COR-L47 (cell line): ENCODE measurements around the gene BAAT.
"Not testable (repeated sequence)": the region's sequence is repeated elsewhere in the genome, so short reads cannot be mapped to it uniquely, and the experiment has no call there.

Experiments
- DNase-seq: peaks from one replicate; lab custom pipeline; 2025; lab: John Stamatoyannopoulos, UW

Gene BAAT

DNA sequence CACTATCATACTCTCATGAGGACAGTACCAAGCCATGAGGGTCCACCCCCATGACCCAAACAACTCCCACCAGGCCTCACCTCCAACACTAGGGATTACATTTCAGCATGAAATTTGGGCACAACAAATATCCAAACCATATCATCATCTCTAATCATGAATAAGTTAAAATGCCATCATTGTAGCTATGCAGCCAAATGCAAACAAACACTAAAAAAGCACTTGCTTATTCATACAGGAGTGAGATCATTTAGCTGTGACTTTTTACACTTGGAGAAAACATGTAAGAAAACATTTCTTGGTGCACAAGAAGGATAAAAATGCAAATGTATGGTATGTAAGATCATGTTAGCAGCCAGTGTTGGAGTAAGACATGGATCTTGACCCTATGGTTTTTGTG lies 24.2 kb downstream of the BAAT start:
- DNase-seq, result no peak

DNA sequence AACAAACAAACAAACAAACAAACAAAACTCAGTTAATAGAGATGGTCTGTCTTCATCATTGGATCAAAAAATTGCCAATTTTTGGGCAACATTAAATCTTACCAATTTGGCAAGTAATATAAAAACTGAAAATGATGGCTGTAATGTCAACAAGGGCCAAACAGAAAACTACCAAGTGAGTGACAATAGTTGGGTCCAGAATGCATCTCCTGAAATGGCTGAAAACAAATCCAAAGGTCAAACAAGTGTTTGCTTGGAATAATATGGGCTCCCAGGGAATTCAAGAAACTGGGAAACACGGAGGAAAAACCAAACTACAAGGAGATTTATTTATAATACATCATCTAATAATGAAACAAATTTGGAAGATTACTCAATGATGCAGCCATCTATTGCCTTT lies 25.1 kb downstream of the BAAT start:
- DNase-seq, result no peak

DNA sequence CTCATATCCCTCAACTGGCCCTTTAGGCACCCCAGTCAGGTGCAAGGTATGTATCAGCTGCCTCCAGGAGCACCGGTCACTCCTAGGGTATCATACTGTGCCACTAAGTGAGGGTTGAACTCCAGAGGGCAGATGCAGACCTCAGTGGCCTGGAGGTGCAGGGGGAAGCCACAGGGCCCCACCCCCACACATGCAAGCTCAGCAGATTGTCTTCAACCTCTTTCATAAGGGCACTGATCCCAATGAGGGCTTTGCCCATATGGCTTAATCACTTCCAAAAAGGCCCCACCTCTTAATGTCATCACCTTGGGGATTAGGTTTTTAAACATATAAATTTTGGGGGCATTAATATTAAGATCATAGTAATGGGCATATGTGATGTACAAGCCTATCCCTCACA lies 28.2 kb downstream of the BAAT start:
- no peak for DNase-seq

DNA sequence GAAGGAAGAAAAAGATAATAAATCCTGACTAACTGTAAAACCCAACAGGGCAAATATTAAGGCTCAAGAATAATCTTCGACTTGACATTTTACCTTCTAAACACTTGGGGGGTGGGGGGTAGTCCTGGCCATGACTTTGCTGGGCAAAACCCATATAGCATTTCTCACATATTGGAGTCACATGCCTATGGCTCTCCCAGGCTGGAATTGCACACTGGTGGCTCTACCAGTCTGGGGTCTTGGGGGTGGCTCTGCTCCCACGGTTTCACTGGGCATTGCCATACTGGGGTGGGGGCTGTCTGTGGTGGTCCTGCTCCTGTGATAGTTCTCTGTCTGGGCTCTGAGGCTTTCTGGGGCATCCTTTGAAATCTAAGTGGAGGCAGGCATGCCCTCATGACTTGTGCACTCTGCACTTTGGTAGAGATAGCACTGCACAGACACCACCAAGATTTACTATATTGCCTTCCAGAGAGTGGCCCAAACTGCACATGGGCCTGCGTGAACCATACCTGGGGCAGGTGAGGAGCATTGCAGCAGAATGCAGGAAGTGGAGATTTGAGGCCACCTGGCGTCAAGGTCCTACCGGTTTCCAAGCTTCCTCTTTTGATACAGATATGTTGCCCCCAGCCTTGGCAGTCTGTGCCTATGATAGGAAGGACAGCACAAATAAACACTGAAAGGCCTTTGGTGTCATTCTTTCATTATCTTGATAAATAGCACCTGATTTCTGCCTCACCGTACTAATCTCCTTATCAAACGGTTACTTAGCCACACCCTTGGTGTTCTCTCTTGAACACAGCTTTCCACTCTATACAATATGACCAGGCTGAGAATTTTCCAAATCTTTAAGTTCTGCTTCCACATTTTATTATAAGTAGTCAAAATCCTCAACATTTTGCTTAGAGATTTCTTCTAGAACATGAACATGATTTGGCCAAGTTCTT lies 29.8 kb downstream of the BAAT start:
- no peak for DNase-seq

DNA sequence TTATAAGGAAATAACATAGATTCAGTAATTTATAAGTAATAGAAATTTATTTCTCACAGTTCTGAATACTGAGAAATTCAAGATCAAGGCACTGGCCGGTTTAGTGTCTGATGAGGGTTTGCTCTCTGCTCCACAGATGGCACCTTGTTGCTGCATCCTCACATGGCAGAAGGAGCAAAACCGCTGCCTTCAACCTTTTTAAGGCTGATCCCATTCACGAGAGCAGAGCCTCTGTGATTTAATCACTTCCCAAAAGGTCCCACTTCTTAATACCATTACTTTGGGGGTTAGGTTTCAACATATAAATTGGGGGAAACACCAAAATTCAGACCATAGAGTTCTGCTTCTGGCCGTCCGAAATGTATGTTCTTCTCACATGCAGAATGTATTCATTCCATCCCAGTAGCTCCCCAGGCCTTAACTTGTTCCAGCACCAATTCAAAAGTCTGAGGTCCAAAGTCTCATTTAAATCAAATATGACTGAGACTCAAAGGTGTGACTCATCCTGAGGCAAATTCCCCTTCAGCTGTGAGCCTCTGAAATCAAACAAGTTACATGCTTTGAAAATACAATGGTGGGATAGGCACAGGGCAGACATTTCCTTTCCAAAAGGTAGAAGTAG lies 30.6 kb downstream of the BAAT start:
- no peak for DNase-seq

DNA sequence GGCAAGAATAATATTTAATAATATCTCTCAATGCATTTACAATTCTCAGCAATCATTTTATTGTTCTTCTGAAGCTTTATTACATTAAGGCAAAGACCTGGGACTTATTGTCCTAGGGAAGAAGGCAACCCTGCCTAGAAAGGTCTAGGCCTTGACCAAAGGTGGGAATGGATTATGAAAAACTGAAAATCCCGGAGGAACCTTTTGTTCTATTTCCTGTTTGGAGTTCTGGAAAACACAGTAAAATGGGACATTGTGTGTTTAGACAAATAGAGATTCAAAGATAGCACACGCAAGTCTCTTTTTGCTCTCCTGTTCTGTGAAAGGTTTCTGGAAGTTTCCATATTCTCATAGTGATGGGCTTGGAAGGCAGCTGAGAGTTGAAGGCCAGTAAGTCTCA lies 31.1 kb downstream of the BAAT start:
- DNase-seq, result no peak

DNA sequence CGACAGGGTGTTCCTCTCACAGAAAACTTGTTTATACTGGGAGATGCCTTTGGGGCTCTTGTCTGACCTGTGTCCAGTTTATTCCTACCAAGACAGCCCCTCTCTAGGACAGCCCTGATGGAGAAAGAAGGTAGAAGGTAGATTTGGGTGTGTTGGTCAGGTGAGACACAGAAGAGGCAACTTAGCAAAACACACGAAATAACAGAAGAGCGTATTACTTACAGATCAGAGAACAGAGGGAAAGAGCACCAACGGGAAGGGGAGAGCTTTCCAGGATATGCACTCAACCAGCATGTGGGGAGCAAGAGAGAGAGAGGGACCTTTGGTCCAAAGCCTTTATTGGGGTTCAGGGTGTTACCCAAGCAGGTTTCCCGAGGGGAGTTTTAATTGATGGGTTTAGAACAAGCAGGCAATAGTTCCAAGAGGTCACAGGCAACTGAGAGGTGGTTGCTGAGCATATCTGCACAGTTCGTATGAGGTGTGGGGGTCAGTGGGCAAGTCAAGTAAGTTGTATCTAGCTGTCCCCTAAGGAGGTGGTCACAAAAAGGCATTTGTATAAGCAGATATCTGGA lies 31.8 kb downstream of the BAAT start:
- no peak for DNase-seq

DNA sequence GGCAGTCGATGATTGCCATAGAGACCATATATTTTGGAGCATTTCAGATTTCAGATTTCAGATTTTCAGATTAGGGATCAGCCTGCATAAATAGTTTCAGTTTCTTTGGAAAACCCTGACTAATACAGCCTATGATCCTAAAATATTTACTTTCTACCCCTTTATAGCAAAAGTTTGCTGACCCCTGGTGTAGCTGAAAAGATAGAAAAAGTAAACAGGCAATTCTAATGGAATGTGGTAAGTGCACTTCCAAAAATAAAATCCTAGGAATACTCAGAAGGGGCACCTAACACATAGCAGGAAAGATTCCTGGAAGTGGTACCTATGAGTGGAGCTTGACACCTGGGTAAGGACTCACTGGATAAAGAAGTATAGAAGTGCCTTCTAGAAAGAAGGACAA lies 34.5 kb downstream of the BAAT start:
- DNase-seq, result no peak

DNA sequence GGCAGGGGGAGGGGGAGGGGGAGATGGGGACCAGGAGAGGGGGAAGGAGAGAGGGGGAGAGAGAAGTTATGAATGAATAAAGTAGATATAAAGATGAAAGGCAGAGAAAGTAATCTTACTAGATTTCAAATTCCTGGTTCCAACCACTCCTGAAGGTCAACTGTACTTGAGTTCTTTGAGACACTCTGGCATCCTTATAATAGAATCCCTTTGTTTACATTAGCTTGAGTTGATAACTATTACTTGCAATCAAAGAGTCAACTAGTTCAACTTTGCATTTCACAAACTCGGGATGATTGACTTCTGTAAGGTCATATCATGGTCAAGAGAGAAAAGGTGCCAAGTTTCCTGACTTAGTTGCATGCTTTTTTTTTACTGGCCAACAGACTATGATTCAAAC lies 42.2 kb downstream of the BAAT start:
- no peak for DNase-seq

DNA sequence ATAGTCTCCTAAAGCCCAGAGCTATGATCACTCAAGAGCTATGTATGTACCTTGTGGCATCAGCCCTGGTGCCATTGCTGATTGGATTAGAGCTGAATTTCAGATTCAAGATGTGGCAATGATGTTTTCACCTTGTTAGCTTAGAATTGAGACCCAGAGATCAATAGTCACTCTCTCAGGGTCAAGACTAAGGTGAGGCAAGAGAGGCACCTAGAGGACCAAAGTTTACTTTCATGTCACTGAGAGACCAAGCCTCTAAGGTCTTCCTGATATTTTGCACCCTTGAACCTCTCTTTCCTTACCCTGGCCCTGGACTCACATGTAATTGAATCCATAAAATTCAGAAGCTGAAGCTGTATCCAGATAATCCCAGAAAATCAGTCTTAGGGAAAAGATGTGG lies 42.8 kb downstream of the BAAT start:
- no peak for DNase-seq

DNA sequence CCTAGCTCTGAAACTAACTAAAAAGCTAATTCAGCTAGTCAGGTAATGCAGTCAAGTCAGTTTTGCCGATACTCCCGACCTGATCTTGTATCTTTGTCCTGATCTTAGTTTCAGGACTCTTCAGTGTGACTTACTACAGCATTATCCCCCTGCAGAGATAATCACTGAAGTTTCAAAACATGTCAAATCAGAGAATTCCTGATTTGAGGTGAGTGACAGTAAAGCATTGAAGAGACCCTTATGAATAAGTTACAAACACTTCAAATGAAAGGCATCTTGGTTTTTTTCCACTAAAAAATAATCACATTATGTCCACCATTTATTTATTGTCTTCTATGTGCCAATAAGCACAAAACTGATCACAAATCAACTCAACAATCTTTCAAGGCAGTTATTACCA lies 47.6 kb downstream of the BAAT start:
- no peak for DNase-seq

DNA sequence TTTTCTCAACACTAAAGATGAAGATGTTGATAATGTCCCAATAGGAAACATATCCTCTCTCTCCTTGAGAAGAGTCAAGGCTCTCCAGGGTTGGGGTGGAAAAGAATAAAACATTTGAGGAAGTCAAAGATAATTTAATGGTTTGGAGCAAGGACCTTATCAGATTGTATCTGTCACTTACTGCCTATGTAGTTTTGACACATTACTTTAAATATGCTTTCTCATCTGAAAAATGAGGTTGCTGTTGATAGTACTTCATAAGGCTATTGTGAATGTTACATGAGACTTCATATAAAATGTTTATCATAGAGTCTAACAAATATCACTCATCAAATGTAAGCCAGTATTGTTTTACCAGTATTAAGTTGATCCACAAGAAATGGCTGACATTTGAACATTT lies 48.7 kb downstream of the BAAT start:
- no peak for DNase-seq

DNA sequence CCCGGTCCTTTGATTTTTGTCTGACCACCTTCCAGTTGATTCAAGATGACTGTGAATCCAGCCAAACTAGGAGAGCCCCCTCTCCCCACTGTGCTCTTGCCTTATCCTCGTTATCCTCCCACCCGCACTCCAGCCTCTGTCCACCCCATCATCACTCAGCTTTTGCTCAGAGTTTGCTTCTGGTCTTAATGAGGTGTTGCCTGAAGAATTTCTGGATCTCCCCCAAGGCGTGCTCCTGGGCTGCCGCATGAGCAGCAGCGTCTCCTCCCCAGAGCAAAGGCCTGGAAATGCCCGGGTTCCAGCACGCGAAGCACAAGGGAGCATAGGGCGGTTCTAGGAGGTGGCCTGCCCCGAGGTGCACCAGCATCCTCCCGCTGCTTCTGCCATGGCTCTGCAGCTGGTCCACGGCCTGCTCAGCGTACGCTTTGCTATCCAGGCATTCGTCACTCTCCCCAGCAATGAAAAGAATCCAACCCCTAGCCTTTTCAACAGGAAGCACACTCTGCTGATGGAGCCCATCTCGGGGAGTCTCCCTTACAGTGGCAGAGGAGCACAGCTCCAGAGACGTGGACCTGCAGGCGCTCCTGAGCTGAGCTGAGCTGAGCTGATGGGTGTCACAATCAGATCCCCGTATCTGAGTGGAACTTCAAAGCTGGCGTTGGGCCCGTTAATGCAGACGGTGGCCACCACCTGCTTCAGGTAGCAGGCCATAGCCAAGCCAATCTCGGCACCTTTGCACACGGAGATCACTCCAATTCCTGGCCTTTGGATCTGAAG lies 50.7 kb downstream of the BAAT start:
- no peak for DNase-seq

DNA sequence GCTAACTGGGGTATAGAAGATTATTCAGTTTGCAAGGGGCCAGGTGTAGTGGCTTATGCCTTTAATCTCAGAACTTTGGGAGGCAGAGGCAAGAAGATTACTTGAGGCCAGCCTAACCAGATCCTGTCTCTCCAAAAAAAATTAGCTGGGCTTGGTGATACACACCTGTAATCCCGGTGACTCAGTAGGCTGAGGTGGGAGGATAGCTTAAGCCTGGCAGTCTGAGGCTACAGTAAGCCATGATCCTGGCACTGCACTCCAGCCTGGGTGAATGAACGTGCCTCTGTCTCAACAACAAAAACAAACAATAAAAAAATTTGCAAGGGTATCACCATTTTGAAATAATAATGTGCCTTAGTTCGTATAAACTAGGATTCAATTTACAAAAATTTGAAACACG lies 51.3 kb downstream of the BAAT start:
- no peak for DNase-seq

DNA sequence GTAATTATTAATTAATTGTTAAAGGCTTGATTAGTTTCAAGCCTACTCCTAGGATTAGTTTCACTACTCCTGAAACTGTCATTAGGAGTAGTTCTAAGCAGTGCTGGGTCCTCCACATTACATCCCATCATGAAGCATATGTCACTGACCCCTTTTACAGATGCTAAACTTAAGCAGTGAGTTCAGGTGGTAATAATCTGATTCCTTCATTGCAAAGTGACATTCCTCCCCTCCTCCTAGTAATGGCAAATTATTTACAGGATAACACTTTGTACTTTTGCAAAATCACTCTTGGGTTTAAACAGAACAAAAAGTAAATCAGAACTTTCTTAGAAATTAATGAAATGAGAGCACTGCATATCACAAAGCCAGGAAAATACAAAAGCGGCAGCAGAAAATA lies 52.4 kb downstream of the BAAT start:
- DNase-seq, result no peak

DNA sequence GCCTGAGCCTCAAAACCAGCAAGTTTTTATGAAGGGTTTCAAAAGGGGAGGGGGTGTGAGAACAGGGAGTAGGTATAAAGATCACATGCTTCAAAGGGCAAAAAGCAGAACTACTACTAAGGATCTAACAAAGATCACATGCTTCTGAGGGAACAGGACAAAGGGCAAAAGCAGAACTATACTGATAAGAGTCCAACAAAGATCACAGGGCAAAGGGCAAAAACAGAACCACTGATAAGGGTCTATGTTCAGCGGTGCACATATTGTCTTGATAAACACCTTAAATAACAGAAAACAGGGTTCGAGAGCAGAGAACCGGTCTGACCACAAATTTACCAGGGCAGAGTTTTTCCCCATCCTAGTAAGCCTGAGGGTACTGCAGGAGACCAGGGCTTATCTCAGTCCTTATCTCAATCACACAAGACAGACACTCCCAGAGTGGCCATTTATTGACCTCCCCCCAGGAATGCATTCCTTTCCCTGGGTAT lies 57.3 kb downstream of the BAAT start:
- not testable (repeated sequence) for DNase-seq

DNA sequence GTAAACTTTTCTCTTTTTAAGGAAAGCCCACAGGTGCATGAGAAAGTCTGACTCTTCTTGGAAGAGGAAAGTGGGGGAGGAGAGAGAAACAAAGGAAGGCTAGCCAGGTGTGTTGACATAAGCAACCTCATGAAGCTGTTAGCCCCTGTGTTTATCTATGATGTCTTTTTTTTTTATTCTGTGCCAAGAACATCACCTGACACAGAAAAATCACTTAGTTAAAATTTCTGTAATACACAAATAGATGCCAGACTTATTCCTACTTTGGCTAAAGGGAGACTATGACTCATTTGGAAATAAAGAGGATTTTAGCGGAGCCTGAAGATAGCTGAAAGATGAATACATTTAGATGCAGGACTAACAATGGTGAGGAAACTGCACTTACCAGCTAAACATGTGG lies 58.3 kb downstream of the BAAT start:
- DNase-seq, result peak; percentile 86

DNA sequence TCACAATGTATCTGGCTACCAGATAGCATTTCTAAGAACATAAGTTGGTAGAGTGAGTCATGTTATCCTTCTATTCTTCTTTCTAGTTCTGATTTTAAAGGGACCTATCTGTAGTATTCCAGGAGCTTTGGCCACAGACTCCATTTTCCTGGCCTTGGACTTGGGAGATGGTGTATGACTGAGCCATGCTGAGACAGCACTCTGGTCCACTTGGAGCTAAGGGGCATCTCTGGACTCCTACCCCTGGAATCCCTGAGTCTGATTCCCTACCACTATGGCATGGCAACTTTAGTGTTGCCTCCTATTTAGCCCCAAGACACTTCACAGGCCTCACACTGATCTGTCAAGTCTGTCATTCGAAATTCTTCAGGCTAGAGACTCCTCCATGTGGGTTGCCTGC lies 58.8 kb downstream of the BAAT start:
- no peak for DNase-seq

DNA sequence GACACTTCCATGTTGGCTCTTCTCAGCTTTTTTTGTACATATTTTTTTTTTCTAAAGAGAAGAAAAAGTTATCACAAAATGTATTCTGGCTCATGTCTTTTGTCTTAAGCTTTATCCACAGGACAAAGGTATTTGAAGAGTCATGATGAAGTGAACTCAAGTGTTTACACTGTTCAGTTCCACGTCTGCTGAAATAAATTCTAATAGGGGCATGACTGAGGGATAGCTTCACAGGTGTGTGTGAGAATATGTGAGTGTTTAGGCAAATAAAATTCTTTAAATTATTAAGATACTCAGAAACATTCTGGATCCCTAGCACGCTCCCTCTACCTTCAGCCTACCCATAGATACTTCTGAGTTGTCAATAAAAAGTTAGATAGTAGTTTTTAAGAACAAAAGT lies 59.8 kb downstream of the BAAT start:
- DNase-seq, result no peak

DNA sequence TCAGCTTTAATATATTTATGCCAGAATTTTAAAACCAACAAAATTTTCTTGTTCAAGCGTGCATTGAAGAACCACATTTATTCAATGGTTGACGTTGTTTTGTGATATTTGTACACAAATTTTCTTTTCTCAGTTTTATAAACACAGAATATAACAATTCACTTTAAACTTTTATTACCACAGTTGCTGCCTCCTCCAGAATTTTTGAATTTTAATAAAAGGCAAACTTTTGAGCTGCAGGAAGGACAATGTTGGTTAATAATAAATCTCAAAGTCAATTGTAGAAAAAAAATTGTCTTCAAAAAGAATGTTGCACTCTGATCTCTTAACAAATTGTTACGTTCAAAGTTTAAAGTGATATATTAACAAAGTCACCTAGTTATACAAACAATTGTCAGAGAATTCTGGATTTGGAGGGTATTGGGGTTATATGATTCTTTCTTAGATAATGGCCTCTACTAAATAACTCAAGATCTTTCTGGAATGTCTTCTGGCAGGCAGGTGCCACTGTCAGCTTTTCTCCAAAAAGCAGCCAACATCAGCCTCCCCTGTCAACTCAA lies 60.5 kb downstream of the BAAT start:
- no peak for DNase-seq

DNA sequence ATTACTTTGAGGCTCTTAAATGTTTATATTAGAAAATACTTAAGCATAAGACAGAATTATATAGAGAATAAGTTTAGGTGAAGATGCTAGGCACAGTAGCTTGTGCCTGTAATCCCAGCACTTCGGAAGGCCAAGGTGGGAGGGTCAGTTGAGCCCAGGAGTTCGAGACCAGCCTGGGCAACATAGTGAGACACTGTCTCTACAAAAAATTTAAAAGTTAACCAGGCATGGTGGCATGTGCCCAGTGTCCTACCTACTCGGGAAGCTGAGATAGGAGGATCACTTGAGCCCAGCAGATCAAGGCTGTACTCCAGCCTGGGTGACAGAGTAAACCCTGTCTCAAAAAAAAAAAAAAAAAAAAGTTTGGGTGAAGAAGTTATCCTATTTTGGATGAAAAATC lies 61.7 kb downstream of the BAAT start:
- DNase-seq, result no peak

DNA sequence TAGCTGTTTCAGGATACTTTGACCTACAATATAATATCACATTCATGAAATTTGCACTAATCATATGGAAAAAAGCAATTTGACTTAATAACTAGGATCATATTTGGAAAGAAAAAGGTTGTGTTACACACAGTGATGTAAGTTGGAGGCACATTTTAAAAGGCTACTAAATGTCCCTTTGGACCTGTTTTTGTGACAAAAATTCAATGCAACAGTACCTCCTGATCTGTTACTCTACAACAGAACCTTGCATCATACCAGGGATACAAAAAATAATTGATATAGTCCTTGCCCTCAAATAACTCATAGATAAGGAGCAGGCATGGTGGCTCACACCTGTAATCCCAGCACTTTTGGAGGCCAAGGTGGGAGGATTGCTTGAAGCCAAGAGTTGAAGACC lies 67.1 kb downstream of the BAAT start:
- no peak for DNase-seq
